Stimulated activated CD4-positive, alpha-beta T cell treated with anti-CD3 and anti-CD28 coated beads, Interleukin-4, amount 100 ng/mL, for 1 hour (primary cell): ENCODE results near the gene FNIP2.
"Not testable (repeated sequence)": the region's sequence is repeated elsewhere in the genome, so short reads cannot be mapped to it uniquely, and the experiment has no call there.

Source experiments
- DNase-seq: peaks from one replicate; pipeline ENCODE4 v3.0.0-alpha.2; 2020

FNIP2 gene

GRCh38 chr4:158875455-158875854 lies 106.6 kb downstream of the FNIP2 start:
- DNase-seq: no peak

- no peak for DNase-seq
These were observed 108.2 kb downstream of the FNIP2 start for GRCh38 chr4:158877069-158877468.

- DNase-seq: not testable (repeated sequence)
These were observed 113.3 kb downstream of the FNIP2 start for GRCh38 chr4:158882142-158882541.

- no peak for DNase-seq
These were observed 115.5 kb downstream of the FNIP2 start for GRCh38 chr4:158884280-158884679.

- no peak for DNase-seq
These were observed 116.7 kb downstream of the FNIP2 start for GRCh38 chr4:158885564-158885963.

DNA sequence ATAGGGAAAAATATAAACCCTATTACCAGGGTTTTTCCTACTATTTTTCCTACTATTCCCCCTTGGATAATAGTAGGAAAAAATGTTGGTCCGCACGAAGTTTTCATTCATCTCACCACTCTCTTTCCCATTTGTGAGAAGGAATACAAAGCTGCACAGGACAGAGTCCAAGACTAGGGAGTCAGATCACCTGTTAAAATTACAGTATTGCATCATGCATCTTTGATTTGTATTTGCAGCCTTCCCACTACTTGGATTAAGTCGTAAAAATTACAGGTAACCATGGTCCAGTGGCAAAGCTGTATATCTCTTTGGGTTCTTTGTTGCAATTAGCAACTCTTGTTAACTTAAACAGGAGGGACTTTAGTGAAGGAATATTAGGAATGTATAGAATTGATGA lies 121.5 kb downstream of the FNIP2 start:
- no peak for DNase-seq

DNA sequence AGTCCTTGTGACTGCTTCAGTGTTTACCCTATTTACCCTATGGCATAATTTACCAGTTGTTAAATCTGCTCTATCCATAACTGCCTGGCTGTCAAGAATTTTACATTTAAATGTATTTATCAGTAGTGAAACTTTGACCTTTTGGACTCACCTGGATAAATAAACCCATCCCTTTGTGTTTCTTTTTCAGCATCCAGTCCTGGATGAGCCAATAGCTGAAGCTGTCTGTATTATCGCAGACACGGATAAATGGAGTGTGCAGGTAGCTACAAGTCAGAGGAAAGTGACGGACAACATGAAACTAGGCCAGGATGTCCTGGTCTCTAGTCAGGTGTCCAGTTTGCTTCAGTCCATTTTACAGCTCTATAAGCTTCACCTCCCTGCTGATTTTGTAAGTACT lies 122.4 kb downstream of the FNIP2 start:
- no peak for DNase-seq

DNA sequence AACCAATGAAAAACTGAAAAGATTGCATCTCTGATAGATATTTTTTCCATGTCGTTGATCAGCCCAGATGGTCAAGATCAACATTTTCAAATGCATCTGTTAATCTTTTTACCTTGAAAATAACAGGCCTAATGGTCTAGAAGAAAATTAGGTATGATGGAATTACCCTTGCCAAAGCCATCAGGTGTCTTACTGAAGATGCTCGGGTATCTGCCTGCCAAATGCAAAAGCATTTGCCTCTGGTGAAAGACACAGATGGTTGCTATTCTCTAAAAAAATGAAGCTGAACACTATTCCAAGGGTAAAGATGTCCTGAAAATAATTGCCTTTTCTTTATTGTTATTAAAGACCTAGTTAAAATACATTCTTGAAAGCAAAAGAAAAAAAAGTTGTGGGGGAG lies 126.0 kb downstream of the FNIP2 start:
- no peak for DNase-seq

GRCh38 chr4:158895797-158896576 lies 127.2 kb downstream of the FNIP2 start:
- no peak for DNase-seq

- DNase-seq: not testable (repeated sequence)
These were observed 127.9 kb downstream of the FNIP2 start for GRCh38 chr4:158896577-158897238.

- DNase-seq: not testable (repeated sequence)
These were observed 131.6 kb downstream of the FNIP2 start for GRCh38 chr4:158900408-158900807.

GRCh38 chr4:158902280-158903078 lies 133.7 kb downstream of the FNIP2 start:
- DNase-seq: not testable (repeated sequence)

DNA sequence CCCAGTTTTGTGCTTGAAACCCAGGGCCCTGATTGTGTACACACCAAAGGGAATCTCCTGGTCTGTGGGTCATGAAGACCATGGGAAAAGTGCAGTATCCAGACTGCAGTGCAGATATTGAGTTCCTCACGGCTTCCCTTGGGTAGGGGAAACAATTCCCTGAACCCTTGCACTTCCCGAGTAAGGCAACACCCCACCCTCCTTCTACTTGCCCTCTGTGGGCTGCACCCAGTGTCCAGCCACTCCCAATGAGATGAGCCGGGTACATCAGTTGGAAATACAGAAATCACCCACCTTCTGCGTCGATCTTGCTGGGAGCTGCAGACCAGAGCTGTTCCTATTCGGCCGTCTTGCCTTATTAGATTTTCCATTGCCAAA lies 134.2 kb downstream of the FNIP2 start:
- no peak for DNase-seq

DNA sequence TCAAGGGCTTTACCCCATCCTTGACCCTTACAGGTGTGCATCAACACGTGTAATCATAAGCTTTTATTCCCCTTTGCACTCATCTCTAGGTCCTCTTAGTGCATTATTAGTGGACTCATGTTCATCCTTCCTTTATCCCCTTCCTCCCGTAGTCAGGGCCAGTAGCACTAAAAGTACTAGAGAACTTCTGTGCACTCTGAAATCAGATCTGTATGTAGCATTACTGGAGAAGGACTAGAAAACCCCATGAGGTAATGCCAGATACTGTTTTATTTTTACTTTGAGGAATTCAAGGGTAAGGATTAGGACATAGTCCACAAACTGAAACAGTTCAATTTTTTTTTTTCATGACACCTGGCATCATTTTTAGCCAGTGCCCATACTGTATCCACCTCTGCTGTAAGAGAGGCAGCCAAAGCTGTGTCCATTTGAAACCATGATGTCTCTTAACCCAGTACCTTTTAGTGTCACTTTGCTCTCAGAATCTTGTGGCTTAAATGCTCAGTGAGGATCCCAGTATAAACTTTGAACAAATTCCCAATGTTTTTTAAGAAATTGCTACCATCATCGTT lies 134.7 kb downstream of the FNIP2 start:
- DNase-seq: no peak

DNA sequence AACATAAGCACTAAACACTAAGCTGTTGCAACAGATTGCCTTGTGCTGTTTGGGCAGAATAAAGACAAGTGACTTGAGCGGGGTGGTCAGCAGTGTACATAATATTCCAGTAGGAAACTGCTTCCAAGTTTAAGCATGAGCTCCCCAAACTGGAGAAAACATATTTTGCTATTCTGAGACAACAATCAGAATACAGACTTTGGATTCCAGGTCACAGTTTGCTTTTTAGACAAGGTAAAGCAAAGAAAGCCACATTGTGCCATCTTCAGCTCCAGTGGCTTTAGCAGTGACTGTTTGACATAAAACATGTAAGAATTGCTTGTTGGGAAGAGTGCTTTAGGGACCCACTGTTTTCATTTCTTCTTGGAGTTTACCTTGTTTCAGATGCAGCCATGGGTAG lies 136.0 kb downstream of the FNIP2 start:
- no peak for DNase-seq

GRCh38 chr4:158906073-158906472 lies 137.2 kb downstream of the FNIP2 start:
- no peak for DNase-seq

- DNase-seq: no peak
These were observed 143.6 kb downstream of the FNIP2 start for GRCh38 chr4:158912390-158912789.

GRCh38 chr4:158912806-158913205 lies 144.0 kb downstream of the FNIP2 start:
- DNase-seq: no peak

- DNase-seq: no peak
These were observed 144.9 kb downstream of the FNIP2 start for GRCh38 chr4:158913766-158914165.

DNA sequence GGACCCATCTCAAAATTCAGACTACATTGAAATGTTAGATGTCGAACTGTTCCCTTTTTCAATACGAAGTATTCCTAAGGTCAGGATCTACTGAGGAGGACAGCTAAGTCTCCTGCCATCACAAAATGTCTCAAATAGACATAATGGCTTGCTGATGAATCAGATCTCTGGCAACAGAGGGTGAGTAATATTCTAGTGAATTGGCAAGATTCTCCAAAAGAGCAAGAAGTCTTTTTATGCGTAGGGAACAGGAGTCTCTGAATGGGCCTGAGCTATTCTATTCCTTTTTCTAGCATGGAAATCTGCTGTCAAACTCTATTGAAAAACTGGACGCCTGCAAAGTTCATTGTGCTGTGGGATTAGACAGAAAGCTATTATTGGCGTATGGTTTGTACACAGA lies 145.4 kb downstream of the FNIP2 start:
- no peak for DNase-seq

GRCh38 chr4:158915683-158916241 lies 146.9 kb downstream of the FNIP2 start:
- DNase-seq: no peak

- not testable (repeated sequence) for DNase-seq
These were observed 151.7 kb downstream of the FNIP2 start for GRCh38 chr4:158920452-158920996.

DNA sequence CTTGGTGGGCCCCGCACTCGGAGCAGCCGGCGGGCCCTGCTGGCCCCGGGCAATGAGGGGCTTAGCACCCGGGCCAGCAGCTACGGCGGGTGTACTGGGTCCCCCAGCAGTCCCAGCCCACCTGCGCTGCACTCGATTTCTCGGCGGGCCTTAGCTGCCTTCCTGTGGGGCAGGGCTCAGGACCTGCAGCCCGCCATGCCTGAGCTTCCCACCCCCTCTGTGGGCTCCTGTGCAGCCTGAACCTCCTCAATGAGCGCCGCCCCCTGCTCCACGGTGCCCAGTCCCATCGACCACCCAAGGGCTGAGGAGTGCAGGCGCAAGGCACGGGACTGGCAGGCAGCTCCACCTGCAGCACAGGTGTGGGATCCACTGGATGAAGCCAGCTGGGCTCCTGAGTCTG lies 158.9 kb downstream of the FNIP2 start:
- not testable (repeated sequence) for DNase-seq
